ENCODE measurements around the gene HOXD3. TPM values are rescaled to one million over a fixed set of nuclear protein-coding genes. Genes with fewer than 3 reads are reported as not detected.

Gene HOXD3
- total RNA-seq, 2 experiments from 2014 or later = not detected

DNA sequence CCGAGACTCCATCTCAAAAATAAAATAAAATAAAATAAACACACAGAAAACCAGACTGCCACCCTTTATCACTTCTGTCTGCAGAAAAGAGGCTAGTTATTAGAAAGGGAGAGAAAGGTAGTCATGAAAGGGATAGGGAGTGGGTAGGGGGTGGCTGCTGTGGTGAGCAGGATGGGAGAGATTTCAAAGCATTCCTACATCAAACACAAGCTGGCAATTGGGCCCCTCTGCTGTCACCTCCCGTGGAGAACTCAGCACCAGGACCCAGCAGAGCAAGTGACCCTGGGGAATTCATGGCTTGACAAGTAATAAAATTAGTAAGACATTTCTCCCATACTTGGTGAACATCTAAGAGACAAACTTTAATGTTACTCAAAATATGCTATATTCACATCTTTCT is 27.6 kb downstream of the HOXD3 start:
- H3K4me3 Mint-ChIP-seq = no peak overlapping the region
- intact Hi-C loops (cut with micrococcal nuclease) = no loop called here

GRCh38 chr2:176186024-176186423 is 28.9 kb downstream of the HOXD3 start:
- Mint-ChIP-seq H3K27ac (no peak overlapping the region), H3K4me1 (ENCODE audit: low read depth) (peaks cover 17% of the 10 kb centered on the region), H3K36me3 (ENCODE audit: low read depth) (no peaks in the 10 kb centered on the region), H3K9me3 (no peaks in the 10 kb centered on the region), H3K4me3 (no peak overlapping the region), H3K27me3 (ENCODE audit: low read depth) (peaks cover 70% of the 10 kb centered on the region)
- intact Hi-C loops (cut with micrococcal nuclease) = no loop called here
- DNase-seq = no peak
- CTCF ChIA-PET = interaction anchor here (0.9 kb wide), 1 partner anchor 368 kb away, joined by 3 read pairs; no protein-coding TSS in a partner anchor

More for the DNA sequence above, 27.6 kb downstream of the HOXD3 start:
- Mint-ChIP-seq H3K9me3 (no peaks in the 10 kb centered on the region), H3K27me3 (ENCODE audit: low read depth) (peaks cover 66% of the 10 kb centered on the region), H3K36me3 (ENCODE audit: low read depth) (no peaks in the 10 kb centered on the region), H3K27ac (no peak overlapping the region), H3K4me1 (ENCODE audit: low read depth) (peaks cover 17% of the 10 kb centered on the region)
- CTCF ChIA-PET = no interaction called here
- DNase-seq = no peak

DNA sequence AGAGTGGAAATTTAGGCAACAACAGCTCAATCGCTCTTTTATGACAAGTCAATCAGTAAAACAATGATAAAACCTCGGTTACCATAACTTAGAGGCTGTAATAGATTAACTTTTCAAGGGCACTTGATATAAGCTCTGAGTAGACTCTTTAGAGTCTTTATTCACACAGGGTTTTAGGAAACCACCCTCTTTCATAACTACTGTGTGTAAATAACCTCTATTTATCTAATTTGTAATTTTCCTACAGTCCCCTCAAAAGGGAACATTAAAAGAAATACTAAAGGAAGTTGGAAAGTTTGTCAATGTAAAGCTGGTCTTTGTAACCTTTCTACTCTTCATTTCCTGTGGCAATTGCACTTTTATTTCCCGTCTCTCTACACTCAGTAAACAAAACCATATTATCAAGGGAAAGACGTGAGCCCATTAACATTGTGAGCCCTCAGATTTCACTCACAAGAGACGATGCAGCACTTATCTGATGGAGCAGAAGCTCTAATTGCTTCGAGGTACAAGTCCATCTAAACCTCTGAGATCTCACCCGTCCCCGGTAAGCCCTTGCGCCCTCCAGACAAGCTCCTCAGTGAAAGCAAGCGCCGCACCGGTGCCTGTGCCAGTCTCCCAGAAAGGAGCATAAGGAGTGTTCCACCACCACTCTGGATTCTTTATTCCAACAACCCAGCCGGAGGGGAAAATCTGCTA is 30.2 kb downstream of the HOXD3 start:
- H3K27ac Mint-ChIP-seq = no peak overlapping the region
- no peaks in the 10 kb centered on the region for H3K9me3 Mint-ChIP-seq
- CTCF ChIA-PET = interaction anchor here (0.6 to 0.8 kb wide), 2 partner anchors 44 to 60 kb away, joined by 3 to 4 read pairs; no protein-coding TSS in a partner anchor
- H3K4me1 Mint-ChIP-seq (ENCODE audit: low read depth) = peaks cover 17% of the 10 kb centered on the region
- intact Hi-C loops (cut with micrococcal nuclease) = no loop called here
- H3K27me3 Mint-ChIP-seq (ENCODE audit: low read depth) = peaks cover 75% of the 10 kb centered on the region
- H3K4me3 Mint-ChIP-seq = peak overlapping the region; percentile 68
- H3K36me3 Mint-ChIP-seq (ENCODE audit: low read depth) = no peaks in the 10 kb centered on the region
- DNase-seq = no peak

DNA sequence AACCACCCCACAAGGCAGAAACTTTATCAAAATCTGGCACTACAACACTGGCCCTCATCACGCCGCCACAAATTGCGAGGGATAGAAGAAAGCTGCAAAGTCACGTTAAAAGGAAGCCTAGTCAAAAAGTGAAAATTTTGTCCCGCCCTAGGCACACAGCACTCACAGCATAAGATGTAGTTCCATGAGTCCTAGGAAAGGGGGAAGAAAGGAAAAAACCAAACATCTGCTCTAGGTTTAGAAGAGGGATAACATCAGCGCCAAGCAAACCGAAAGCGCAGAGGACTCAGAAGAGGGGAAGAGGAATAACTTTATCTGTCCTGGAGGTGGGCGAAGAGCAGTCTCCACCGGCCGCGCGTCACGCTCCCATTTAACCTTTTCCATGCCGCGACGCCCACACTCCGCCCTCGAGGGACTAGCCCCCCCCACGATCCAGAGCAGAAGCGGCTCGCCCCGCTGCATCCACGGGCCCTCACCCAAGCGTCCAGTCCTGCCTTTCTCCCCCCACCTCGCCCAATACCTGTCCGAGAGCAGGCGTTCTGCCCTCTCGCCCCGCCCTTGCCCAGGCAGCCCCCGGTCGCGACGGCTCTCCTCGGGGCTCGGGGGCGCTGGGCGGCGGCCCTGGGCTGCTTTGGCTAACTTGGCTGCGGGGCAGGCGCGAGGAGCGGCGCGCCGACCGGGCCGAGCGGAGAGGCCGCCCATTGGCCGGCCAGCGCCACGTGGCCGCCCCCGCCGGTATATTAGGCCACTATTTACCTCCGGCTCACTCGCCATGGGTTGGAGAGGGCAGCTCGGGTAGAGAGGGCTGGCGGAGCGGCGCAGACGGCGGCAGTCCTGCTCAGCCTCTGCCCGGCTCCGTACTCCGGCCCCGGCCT is 31.0 kb downstream of the HOXD3 start, which contains the start of gene HOXD1:
Gene HOXD1, plus strand, starts transcription at position 770 of the 875 bp plus-strand sequence. CDS start 134 bp downstream, outside the sequence.
- Mint-ChIP-seq H3K36me3 (ENCODE audit: low read depth) (no peaks in the 10 kb centered on the region), H3K4me1 (ENCODE audit: low read depth) (peaks cover 17% of the 10 kb centered on the region), H3K9me3 (no peaks in the 10 kb centered on the region), H3K27me3 (ENCODE audit: low read depth) (peaks cover 74% of the 10 kb centered on the region), H3K27ac (no peak within 1 kb of the TSS), H3K4me3 (peak within 1 kb of the TSS; percentile 68)
- intact Hi-C loops (cut with micrococcal nuclease) = loop anchor here (2.0 kb wide), 1 partner anchor 15 kb away; no protein-coding TSS in a partner anchor
- DNase-seq = no peak
- CTCF ChIA-PET = interaction anchor here (0.8 to 1.1 kb wide), 2 partner anchors 15 to 61 kb away, joined by 3 to 4 read pairs; no protein-coding TSS in a partner anchor

DNA sequence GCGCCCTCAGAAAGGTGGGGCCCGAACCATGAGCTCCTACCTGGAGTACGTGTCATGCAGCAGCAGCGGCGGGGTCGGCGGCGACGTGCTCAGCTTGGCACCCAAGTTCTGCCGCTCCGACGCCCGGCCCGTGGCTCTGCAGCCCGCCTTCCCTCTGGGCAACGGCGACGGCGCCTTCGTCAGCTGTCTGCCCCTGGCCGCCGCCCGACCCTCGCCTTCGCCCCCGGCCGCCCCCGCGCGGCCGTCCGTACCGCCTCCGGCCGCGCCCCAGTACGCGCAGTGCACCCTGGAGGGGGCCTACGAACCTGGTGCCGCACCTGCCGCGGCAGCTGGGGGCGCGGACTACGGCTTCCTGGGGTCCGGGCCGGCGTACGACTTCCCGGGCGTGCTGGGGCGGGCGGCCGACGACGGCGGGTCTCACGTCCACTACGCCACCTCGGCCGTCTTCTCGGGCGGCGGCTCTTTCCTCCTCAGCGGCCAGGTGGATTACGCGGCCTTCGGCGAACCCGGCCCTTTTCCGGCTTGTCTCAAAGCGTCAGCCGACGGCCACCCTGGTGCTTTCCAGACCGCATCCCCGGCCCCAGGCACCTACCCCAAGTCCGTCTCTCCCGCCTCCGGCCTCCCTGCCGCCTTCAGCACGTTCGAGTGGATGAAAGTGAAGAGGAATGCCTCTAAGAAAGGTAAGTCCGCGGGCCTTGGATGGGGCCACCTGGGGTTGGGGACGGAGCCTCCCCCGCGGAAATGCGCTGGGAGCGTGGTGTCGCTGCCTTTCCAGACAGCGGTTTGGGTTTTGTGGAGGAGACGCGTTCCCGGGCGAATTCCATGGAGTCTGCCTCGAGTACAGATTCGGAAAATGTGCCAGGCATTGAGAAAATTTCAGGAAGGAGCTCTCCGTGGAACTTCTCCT is 31.9 kb downstream of the HOXD3 start:
- Mint-ChIP-seq H3K4me3 (peak overlapping the region; percentile 34), H3K27me3 (ENCODE audit: low read depth) (peaks cover 72% of the 10 kb centered on the region), H3K4me1 (ENCODE audit: low read depth) (peaks cover 17% of the 10 kb centered on the region), H3K9me3 (no peaks in the 10 kb centered on the region), H3K36me3 (ENCODE audit: low read depth) (no peaks in the 10 kb centered on the region), H3K27ac (no peak overlapping the region)
- no peak for DNase-seq
- intact Hi-C loops (cut with micrococcal nuclease) = loop anchor here (2.0 kb wide), 1 partner anchor 16 kb away; no protein-coding TSS in a partner anchor
- CTCF ChIA-PET = interaction anchor here (1.1 kb wide), 1 partner anchor 14 kb away, joined by 3 read pairs; no protein-coding TSS in a partner anchor

DNA sequence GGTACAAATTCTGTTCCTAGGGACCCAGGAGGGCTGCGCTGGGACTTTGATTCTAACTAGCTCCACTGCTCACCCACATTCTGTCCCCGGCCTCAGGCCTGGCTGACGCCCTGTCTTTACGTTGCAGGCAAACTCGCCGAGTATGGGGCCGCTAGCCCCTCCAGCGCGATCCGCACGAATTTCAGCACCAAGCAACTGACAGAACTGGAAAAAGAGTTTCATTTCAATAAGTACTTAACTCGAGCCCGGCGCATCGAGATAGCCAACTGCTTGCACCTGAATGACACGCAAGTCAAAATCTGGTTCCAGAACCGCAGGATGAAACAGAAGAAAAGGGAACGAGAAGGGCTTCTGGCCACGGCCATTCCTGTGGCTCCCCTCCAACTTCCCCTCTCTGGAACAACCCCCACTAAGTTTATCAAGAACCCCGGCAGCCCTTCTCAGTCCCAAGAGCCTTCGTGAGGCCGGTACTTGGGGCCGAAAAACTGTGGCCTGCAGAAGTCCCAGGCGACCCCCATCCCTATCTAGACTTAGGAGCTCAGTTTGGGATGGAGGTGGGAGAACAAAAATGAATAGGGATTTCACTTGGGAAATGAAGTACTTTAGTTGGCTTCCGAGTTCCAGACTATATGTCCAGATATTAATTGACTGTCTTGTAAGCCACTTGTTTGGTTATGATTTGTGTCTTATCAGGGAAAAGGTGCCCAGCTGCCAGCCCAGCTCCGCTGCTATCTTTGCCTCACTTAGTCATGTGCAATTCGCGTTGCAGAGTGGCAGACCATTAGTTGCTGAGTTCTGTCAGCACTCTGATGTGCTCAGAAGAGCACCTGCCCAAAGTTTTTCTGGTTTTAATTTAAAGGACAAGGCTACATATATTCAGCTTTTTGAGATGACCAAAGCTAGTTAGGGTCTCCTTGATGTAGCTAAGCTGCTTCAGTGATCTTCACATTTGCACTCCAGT is 32.9 kb downstream of the HOXD3 start:
- Mint-ChIP-seq H3K36me3 (ENCODE audit: low read depth) (no peaks in the 10 kb centered on the region), H3K4me3 (peak overlapping the region; percentile 34), H3K4me1 (ENCODE audit: low read depth) (peaks cover 17% of the 10 kb centered on the region), H3K27ac (no peak overlapping the region), H3K27me3 (ENCODE audit: low read depth) (peaks cover 71% of the 10 kb centered on the region), H3K9me3 (no peaks in the 10 kb centered on the region)
- CTCF ChIA-PET = interaction anchor here (0.6 to 1.1 kb wide), 4 partner anchors 13 to 126 kb away, joined by 3 to 5 read pairs (median 3); no protein-coding TSS in a partner anchor
- intact Hi-C loops (cut with micrococcal nuclease) = loop anchor here (2.0 kb wide), 1 partner anchor 17 kb away; no protein-coding TSS in a partner anchor
- no peak for DNase-seq

GRCh38 chr2:176192351-176192750 is 35.2 kb downstream of the HOXD3 start:
- no peaks in the 10 kb centered on the region for H3K36me3 Mint-ChIP-seq (ENCODE audit: low read depth)
- H3K9me3 Mint-ChIP-seq = no peaks in the 10 kb centered on the region
- intact Hi-C loops (cut with micrococcal nuclease) = no loop called here
- peaks cover 15% of the 10 kb centered on the region for H3K4me1 Mint-ChIP-seq (ENCODE audit: low read depth)
- CTCF ChIA-PET = interaction anchor here (0.8 to 1.3 kb wide), 2 partner anchors 8 to 66 kb away, joined by 3 to 4 read pairs; no protein-coding TSS in a partner anchor
- H3K4me3 Mint-ChIP-seq = no peak overlapping the region
- no peak overlapping the region for H3K27ac Mint-ChIP-seq
- peaks cover 64% of the 10 kb centered on the region for H3K27me3 Mint-ChIP-seq (ENCODE audit: low read depth)
- no peak for DNase-seq

- Mint-ChIP-seq H3K36me3 (ENCODE audit: low read depth) (no peaks in the 10 kb centered on the region), H3K27ac (no peak overlapping the region), H3K27me3 (ENCODE audit: low read depth) (peaks cover 63% of the 10 kb centered on the region), H3K4me1 (ENCODE audit: low read depth) (peaks cover 8% of the 10 kb centered on the region), H3K4me3 (no peak overlapping the region), H3K9me3 (no peaks in the 10 kb centered on the region)
- intact Hi-C loops (cut with micrococcal nuclease) = no loop called here
- DNase-seq = no peak
- CTCF ChIA-PET = no interaction called here
Measured at GRCh38 chr2:176193048-176193447, 35.9 kb downstream of the HOXD3 start.

DNA sequence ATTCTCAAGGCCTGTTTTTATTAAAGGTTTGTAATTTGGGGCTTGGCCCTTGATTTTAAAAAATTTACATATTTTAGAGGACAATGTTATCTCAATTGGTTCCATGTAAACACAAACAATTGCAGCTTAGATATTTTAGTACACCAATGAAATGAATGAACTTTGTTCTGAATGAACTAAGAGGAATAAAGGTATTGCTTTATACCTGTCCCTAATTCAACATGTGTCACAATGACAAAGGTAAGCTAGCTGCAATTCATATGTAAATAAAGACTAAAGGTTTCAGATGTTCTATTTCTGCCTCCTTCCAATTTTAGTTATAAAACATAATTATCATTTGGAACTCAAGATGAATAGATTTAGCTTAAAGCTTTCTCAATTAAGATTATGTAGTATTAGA is 42.8 kb downstream of the HOXD3 start:
- Mint-ChIP-seq H3K9me3 (peaks cover 4% of the 10 kb centered on the region), H3K36me3 (ENCODE audit: low read depth) (no peaks in the 10 kb centered on the region), H3K27ac (no peak overlapping the region), H3K4me1 (ENCODE audit: low read depth) (no peaks in the 10 kb centered on the region), H3K4me3 (no peak overlapping the region), H3K27me3 (ENCODE audit: low read depth) (peaks cover 34% of the 10 kb centered on the region)
- CTCF ChIA-PET = interaction anchor here (0.6 to 1.0 kb wide), 4 partner anchors 8 to 942 kb away, joined by 3 read pairs; no protein-coding TSS in a partner anchor
- no peak for DNase-seq
- intact Hi-C loops (cut with micrococcal nuclease) = no loop called here

- intact Hi-C loops (cut with micrococcal nuclease) = no loop called here
- Mint-ChIP-seq H3K4me3 (no peak overlapping the region), H3K9me3 (peaks cover 5% of the 10 kb centered on the region), H3K27me3 (ENCODE audit: low read depth) (peaks cover 31% of the 10 kb centered on the region), H3K4me1 (ENCODE audit: low read depth) (no peaks in the 10 kb centered on the region), H3K36me3 (ENCODE audit: low read depth) (no peaks in the 10 kb centered on the region), H3K27ac (no peak overlapping the region)
- CTCF ChIA-PET = interaction anchor here (1.0 kb wide), 1 partner anchor 9 kb away, joined by 3 read pairs; no protein-coding TSS in a partner anchor
- no peak for DNase-seq
Measured at GRCh38 chr2:176200971-176201370, 43.9 kb downstream of the HOXD3 start.
